ENCODE measurements around the gene XPO4. TPM values are rescaled to one million over a fixed set of nuclear protein-coding genes. Genes with fewer than 3 reads are reported as not detected.

XPO4 gene
- total and polyA plus RNA-seq, 4 donors = 2.5 to 12.5 (median 7.5) TPM

- no peak for TF ChIP-seq ATF3 (IDR thresholded peaks at IDR 0.05)
- no peaks in the 10 kb centered on the region for H3K27me3 ChIP-seq (ENCODE audit: control insufficient read depth in 4 of 4, insufficient read depth in 4 of 4, low read length in 3 of 4)
- no peak for DNase-seq (ENCODE audit: low spot score)
- 99% methylated on average over 1 of the region's 1 CpG for WGBS
- peaks cover 0 to 9% (median 0%) of the 10 kb centered on the region in 4 donors for H3K4me1 ChIP-seq (ENCODE audit: control insufficient read depth in 4 of 4, insufficient read depth in 4 of 4, low read length in 3 of 4)
- H3K9ac ChIP-seq (ENCODE audit: low read depth in 1 of 2, low read length in 2 of 2) = no peak overlapping the region
- H3K4me3 ChIP-seq (ENCODE audit: low read depth in 1 of 3, low read length in 3 of 3) = no peak overlapping the region
- peaks cover 0 to 4% (median 0%) of the 10 kb centered on the region in 4 donors for H3K36me3 ChIP-seq (ENCODE audit: control insufficient read depth in 4 of 4, insufficient read depth in 3 of 4, low read depth in 1 of 4, low read length in 3 of 4)
- no peaks in the 10 kb centered on the region for H3K9me3 ChIP-seq (ENCODE audit: control insufficient read depth in 4 of 4, low read length in 3 of 4)
- H3K27ac ChIP-seq (ENCODE audit: low read depth in 1 of 2, low read length in 2 of 2) = no peak overlapping the region
Observed at GRCh38 chr13:20769834-20770233, 132.7 kb downstream of the XPO4 start.

GRCh38 chr13:20769091-20769490 is 133.5 kb downstream of the XPO4 start:
- DNase-seq (ENCODE audit: low spot score) = no peak
- H3K9ac ChIP-seq (ENCODE audit: low read depth in 1 of 2, low read length in 2 of 2) = no peak overlapping the region
- peaks cover 0 to 9% (median 0%) of the 10 kb centered on the region in 4 donors for H3K4me1 ChIP-seq (ENCODE audit: control insufficient read depth in 4 of 4, insufficient read depth in 4 of 4, low read length in 3 of 4)
- peaks cover 0 to 4% (median 0%) of the 10 kb centered on the region in 4 donors for H3K36me3 ChIP-seq (ENCODE audit: control insufficient read depth in 4 of 4, insufficient read depth in 3 of 4, low read depth in 1 of 4, low read length in 3 of 4)
- H3K4me3 ChIP-seq (ENCODE audit: low read depth in 1 of 3, low read length in 3 of 3) = no peak overlapping the region
- no peaks in the 10 kb centered on the region for H3K27me3 ChIP-seq (ENCODE audit: control insufficient read depth in 4 of 4, insufficient read depth in 4 of 4, low read length in 3 of 4)
- no peaks in the 10 kb centered on the region for H3K9me3 ChIP-seq (ENCODE audit: control insufficient read depth in 4 of 4, low read length in 3 of 4)
- whole genome bisulfite sequencing = 83% methylated on average over 2 of the region's 2 CpGs
- TF ChIP-seq FOXA1 (IDR thresholded peaks at IDR 0.05) (no peak), YY1 (IDR thresholded peaks at IDR 0.05) (no peak)
- no peak overlapping the region for H3K27ac ChIP-seq (ENCODE audit: low read depth in 1 of 2, low read length in 2 of 2)

- over 99% methylated on average over 2 of the region's 2 CpGs for WGBS
- no peak for TF ChIP-seq RXRA (IDR thresholded peaks at IDR 0.05)
- TF ChIP-seq SP1 (IDR thresholded peaks at IDR 0.05) = no peak
- TF ChIP-seq FOXA1 (IDR thresholded peaks at IDR 0.05) = no peak
- TF ChIP-seq TAF1 (conservative IDR thresholded peaks at IDR 0.05) = no peak
- no peak for TF ChIP-seq EGR1 (IDR thresholded peaks at IDR 0.05; ENCODE audit: low read depth in 2 of 2)
- no peak for TF ChIP-seq CTCF (IDR thresholded peaks at IDR 0.05; ENCODE audit: low read depth, low read length, missing input control)
- no peak for TF ChIP-seq JUND (IDR thresholded peaks at IDR 0.05)
- no peak for TF ChIP-seq ATF3 (IDR thresholded peaks at IDR 0.05)
- TF ChIP-seq HNF4G (IDR thresholded peaks at IDR 0.05) = no peak
- no peak for TF ChIP-seq RAD21 (IDR thresholded peaks at IDR 0.05)
- TF ChIP-seq NR2F2 (IDR thresholded peaks at IDR 0.05) = no peak
- peaks cover 0 to 4% (median 0%) of the 10 kb centered on the region in 4 donors for H3K36me3 ChIP-seq (ENCODE audit: control insufficient read depth in 4 of 4, insufficient read depth in 3 of 4, low read depth in 1 of 4, low read length in 3 of 4)
- no peak overlapping the region for H3K4me3 ChIP-seq (ENCODE audit: low read depth in 1 of 3, low read length in 3 of 3)
- H3K27ac ChIP-seq (ENCODE audit: low read depth in 1 of 2, low read length in 2 of 2) = no peak overlapping the region
- no peak for DNase-seq (ENCODE audit: low spot score)
- H3K9me3 ChIP-seq (ENCODE audit: control insufficient read depth in 4 of 4, low read length in 3 of 4) = no peaks in the 10 kb centered on the region
- H3K9ac ChIP-seq (ENCODE audit: low read depth in 1 of 2, low read length in 2 of 2) = no peak overlapping the region
- no peaks in the 10 kb centered on the region for H3K27me3 ChIP-seq (ENCODE audit: control insufficient read depth in 4 of 4, insufficient read depth in 4 of 4, low read length in 3 of 4)
- peaks cover 0 to 2% (median 0%) of the 10 kb centered on the region in 4 donors for H3K4me1 ChIP-seq (ENCODE audit: control insufficient read depth in 4 of 4, insufficient read depth in 4 of 4, low read length in 3 of 4)
Observed at GRCh38 chr13:20767309-20767943, 135.1 kb downstream of the XPO4 start.
